BJ (cell line): ENCODE data around the gene ZFYVE28. TPM values are rescaled to one million over a fixed set of nuclear protein-coding genes. Genes with fewer than 3 reads are reported as not detected.

Experiments used
- CTCF ChIA-PET: fragments of 350-600 bp; formaldehyde crosslinking; extraction: SDS; loops from one replicate; lab custom pipeline; 2021; ENCODE audit warnings: antibody characterized with exemption, inconsistent platforms; lab: Yijun Ruan, JAX
- POLR2A ChIA-PET: fragments of 300-600 bp; sonication (Branson Sonifier 250); formaldehyde crosslinking; extraction: SDS; loops from one replicate; lab custom pipeline; 2021; ENCODE audit warnings: antibody characterized with exemption; lab: Charles Lee
- DNase-seq: peaks from one replicate; pipeline ENCODE4 v3.0.0-alpha.2; 2011; ENCODE audit warnings: low read depth
- H3K27me3 ChIP-seq: 2 replicates; pipeline ENCODE4 v1.6.0; 2011; ENCODE audit warnings: low read length; ENCODE audit not compliant: control insufficient read depth, insufficient read depth
- H3K36me3 ChIP-seq: 2 replicates; pipeline ENCODE4 v1.5.1; 2011; ENCODE audit warnings: low read length; ENCODE audit not compliant: control insufficient read depth, insufficient read depth
- H3K4me3 ChIP-seq: 2 replicates; pipeline ENCODE4 v1.5.1; 2011; ENCODE audit warnings: low read depth, mild to moderate bottlenecking, control low read depth, low read length
- CTCF ChIP-seq: IDR thresholded peaks from 2 replicates; pipeline ENCODE4 v1.5.1; 2011; ENCODE audit warnings: low read depth, mild to moderate bottlenecking, control low read depth, inconsistent platforms, low read length, moderate library complexity; ENCODE audit not compliant: insufficient read depth
- polyA plus RNA-seq: library from polyadenylated mRNA; depleted of rRNA; stranded (reverse); fragments of >200 nt; gene quantifications from 2 replicates; pipeline ENCODE4 v1.2.3, GENCODE V29; 2011

Gene ZFYVE28
- polyA plus RNA-seq, 1 experiment = 4.4 TPM

GRCh38 chr4:2449051-2449450 lies 30.6 kb upstream of the ZFYVE28 start:
- POLR2A ChIA-PET = no interaction called here

GRCh38 chr4:2448589-2448988 lies 30.1 kb upstream of the ZFYVE28 start:
- Histone ChIP-seq H3K36me3 (no peaks in the 10 kb centered on the region), H3K4me3 (no peak overlapping the region), H3K27me3 (peaks cover 2% of the 10 kb centered on the region)
- CTCF ChIA-PET = no interaction called here
- no peak for TF ChIP-seq CTCF
- POLR2A ChIA-PET = no interaction called here
- DNase-seq = no peak

More at GRCh38 chr4:2449051-2449450, 30.6 kb upstream of the ZFYVE28 start:
- no peaks in the 10 kb centered on the region for H3K36me3 ChIP-seq
- CTCF ChIA-PET = interaction anchor here (1.4 kb wide), 1 partner anchor 229 kb away, joined by 4 read pairs; no protein-coding TSS in a partner anchor
- DNase-seq = no peak
- TF ChIP-seq CTCF = no peak
- H3K4me3 ChIP-seq = no peak overlapping the region
- H3K27me3 ChIP-seq = peaks cover 2% of the 10 kb centered on the region

- peaks cover 2% of the 10 kb centered on the region for H3K27me3 ChIP-seq
- no peaks in the 10 kb centered on the region for H3K36me3 ChIP-seq
- no peak for DNase-seq
- no peak for TF ChIP-seq CTCF
- ChIA-PET CTCF (no interaction called here), POLR2A (no interaction called here)
- no peak overlapping the region for H3K4me3 ChIP-seq
Measured at GRCh38 chr4:2446656-2447564, 28.5 kb upstream of the ZFYVE28 start.

GRCh38 chr4:2445571-2445970 lies 27.1 kb upstream of the ZFYVE28 start:
- no peak for DNase-seq
- ChIA-PET CTCF (interaction anchor here (1.0 to 5.2 kb wide), 2 partner anchors 225 to 228 kb away, joined by 3 to 42 read pairs; no protein-coding TSS in a partner anchor), POLR2A (no interaction called here)
- TF ChIP-seq CTCF = no peak
- Histone ChIP-seq H3K4me3 (no peak overlapping the region), H3K36me3 (no peaks in the 10 kb centered on the region), H3K27me3 (no peaks in the 10 kb centered on the region; the same call in none of the 2 replicates)

- ChIA-PET POLR2A (no interaction called here), CTCF (interaction anchor here (1.0 to 5.2 kb wide), 2 partner anchors 225 to 228 kb away, joined by 3 to 42 read pairs; no protein-coding TSS in a partner anchor)
Measured at GRCh38 chr4:2445130-2445529, 26.7 kb upstream of the ZFYVE28 start.

More at GRCh38 chr4:2445130-2445529, 26.7 kb upstream of the ZFYVE28 start:
- TF ChIP-seq CTCF = no peak
- no peak for DNase-seq
- no peaks in the 10 kb centered on the region for H3K36me3 ChIP-seq
- no peaks in the 10 kb centered on the region; the same call in none of the 2 replicates for H3K27me3 ChIP-seq
- no peak overlapping the region for H3K4me3 ChIP-seq
